Measurements from ENCODE around the gene AIM2.

- no peak for TF ChIP-seq CTCF (CRISPR knock-in tag; IDR thresholded peaks at IDR 0.05)
- no peak for TF ChIP-seq GATAD2A (CRISPR knock-in tag; IDR thresholded peaks at IDR 0.05)
- no peak for TF ChIP-seq MTA3 (CRISPR knock-in tag; IDR thresholded peaks at IDR 0.05)
- TF ChIP-seq TFE3 (CRISPR knock-in tag; IDR thresholded peaks at IDR 0.05): no peak
- no peak for TF ChIP-seq EP300 (IDR thresholded peaks at IDR 0.05; ENCODE audit: low read depth in 2 of 2, low read length in 2 of 2)
- TF ChIP-seq EP300 (CRISPR knock-in tag; IDR thresholded peaks at IDR 0.05; ENCODE audit: borderline replicate concordance): no peak
- no peak for TF ChIP-seq ZBTB7A (CRISPR knock-in tag; IDR thresholded peaks at IDR 0.05)
- TF ChIP-seq ZFP1 (CRISPR knock-in tag; IDR thresholded peaks at IDR 0.05): no peak
- TF ChIP-seq ZNF121 (CRISPR knock-in tag; IDR thresholded peaks at IDR 0.05): no peak
Measured at GRCh38 chr1:159030311-159030710, 46.3 kb downstream of the AIM2 start.
